Activated naive CD8-positive, alpha-beta T cell treated with anti-CD3 and anti-CD28 coated beads, Interleukin-2, amount 50 U/mL, for 24 hours (primary cell): ENCODE data around the gene SRPRB.

Experiments
- ATAC-seq: fragments of 150-1000 bp; cut with Tn5 transposase; one replicate; pipeline ENCODE4 v1.10.0; 2021
- DNase-seq: peaks from one replicate; pipeline ENCODE4 v3.0.0; 2021
- H3K27ac Mint-ChIP-seq: one replicate; pipeline ENCODE4 v1.8.0; 2021; ENCODE audit warnings: mild to moderate bottlenecking, mixed read lengths
- H3K27me3 Mint-ChIP-seq: one replicate; pipeline ENCODE4 v1.8.0; 2021; ENCODE audit warnings: mixed read lengths
- H3K36me3 Mint-ChIP-seq: one replicate; pipeline ENCODE4 v1.8.0; 2021; ENCODE audit warnings: low read depth, mixed read lengths
- H3K4me1 Mint-ChIP-seq: one replicate; pipeline ENCODE4 v1.8.0; 2021; ENCODE audit warnings: mixed read lengths
- H3K4me3 Mint-ChIP-seq: one replicate; pipeline ENCODE4 v1.8.0; 2021; ENCODE audit warnings: mild to moderate bottlenecking, moderate library complexity, mixed read lengths
- H3K9me3 Mint-ChIP-seq: one replicate; pipeline ENCODE4 v1.8.0; 2021; ENCODE audit warnings: mixed read lengths

SRPRB gene

DNA sequence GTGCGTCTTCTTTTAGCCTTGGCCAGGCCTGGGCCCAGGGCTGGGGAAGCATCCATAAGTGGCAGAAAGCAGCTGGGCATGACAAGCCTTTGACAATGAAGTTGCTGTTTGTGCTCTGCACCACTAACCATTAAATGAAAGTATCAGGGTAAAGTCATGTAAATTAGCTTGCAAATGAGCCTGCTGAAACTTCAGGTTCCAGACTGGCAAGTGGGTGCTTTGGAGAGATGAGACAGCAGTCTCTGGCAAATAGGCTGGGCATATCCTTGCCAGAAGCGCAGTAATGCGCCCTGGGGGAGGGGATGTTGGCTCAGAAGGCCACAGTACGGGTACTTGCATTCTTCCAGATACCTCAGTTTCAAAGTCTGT, 49.4 kb downstream of the SRPRB start:
- peaks cover 12% of the 10 kb centered on the region for H3K4me1 Mint-ChIP-seq
- no peaks in the 10 kb centered on the region for H3K36me3 Mint-ChIP-seq
- no peaks in the 10 kb centered on the region for H3K27me3 Mint-ChIP-seq
- no peak for ATAC-seq
- no peak overlapping the region for H3K27ac Mint-ChIP-seq
- no peaks in the 10 kb centered on the region for H3K9me3 Mint-ChIP-seq
- DNase-seq = no peak
- no peak overlapping the region for H3K4me3 Mint-ChIP-seq

DNA sequence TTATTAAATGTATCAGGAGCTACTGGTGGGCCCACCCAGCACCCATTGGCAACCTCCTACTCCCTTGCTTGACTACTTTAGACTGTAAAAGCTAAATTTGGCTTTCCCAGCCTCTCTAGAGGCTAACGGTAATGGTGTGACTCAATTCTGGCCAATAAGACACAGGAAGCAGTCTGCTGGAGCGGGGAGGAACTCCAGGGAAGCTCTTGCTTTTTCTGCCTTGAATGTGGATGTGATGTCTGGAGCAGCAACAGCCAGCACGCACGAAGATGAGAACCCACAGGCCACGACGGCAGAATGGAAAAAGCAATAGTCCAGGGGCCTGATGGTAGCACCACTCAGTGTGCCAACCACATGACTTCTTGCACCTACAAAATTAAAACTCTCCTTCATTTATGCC, 50.2 kb downstream of the SRPRB start:
- H3K4me1 Mint-ChIP-seq = peaks cover 12% of the 10 kb centered on the region
- no peaks in the 10 kb centered on the region for H3K27me3 Mint-ChIP-seq
- no peak for ATAC-seq
- H3K4me3 Mint-ChIP-seq = no peak overlapping the region
- no peak for DNase-seq
- H3K27ac Mint-ChIP-seq = no peak overlapping the region
- no peaks in the 10 kb centered on the region for H3K36me3 Mint-ChIP-seq
- no peaks in the 10 kb centered on the region for H3K9me3 Mint-ChIP-seq

DNA sequence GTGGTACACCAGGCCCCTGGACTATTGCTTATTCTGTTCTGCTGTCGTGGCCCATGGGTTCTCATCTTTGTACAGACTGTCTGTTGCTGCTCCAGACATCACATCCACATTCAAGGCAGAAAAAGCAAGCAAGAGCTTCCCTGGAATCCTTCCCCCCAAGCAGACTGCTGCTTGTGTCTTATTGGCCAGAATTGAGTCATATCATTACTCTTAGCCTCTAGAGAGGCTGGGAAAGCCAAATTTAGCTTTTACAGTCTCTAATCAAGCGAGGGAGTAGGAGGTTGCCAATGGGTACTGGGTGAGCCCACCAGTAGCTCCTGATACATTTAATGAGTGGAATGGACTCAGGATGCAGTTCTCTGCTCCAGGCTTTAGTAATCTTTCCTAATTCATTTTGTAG, 50.7 kb downstream of the SRPRB start:
- Mint-ChIP-seq H3K9me3 (no peaks in the 10 kb centered on the region), H3K4me1 (peaks cover 10% of the 10 kb centered on the region), H3K4me3 (no peak overlapping the region), H3K36me3 (no peaks in the 10 kb centered on the region), H3K27me3 (no peaks in the 10 kb centered on the region), H3K27ac (no peak overlapping the region)
- no peak for ATAC-seq
- no peak for DNase-seq

DNA sequence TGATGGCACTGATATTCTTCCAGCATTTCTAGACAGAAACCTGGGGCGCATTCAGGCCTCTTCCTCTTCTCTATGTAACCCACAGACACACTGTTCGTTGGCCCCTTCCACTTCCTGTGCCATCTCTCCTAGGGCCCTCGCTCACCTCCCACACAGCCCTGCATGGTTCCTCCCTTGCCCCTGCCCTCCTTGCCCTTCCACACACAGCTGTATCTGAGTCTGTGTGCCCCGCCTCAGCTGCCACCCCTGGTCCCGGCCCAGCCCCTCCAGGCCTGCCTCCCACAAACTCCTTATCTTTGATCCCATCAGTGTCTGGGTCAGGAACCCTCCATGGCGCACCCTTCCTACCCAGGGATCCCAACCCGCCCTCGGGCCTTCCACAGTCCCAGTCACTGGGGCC, 52.2 kb downstream of the SRPRB start:
- H3K27me3 Mint-ChIP-seq = no peaks in the 10 kb centered on the region
- no peaks in the 10 kb centered on the region for H3K36me3 Mint-ChIP-seq
- peak; percentile 59 for ATAC-seq
- no peak overlapping the region for H3K4me3 Mint-ChIP-seq
- H3K27ac Mint-ChIP-seq = peak overlapping the region; percentile 37
- H3K4me1 Mint-ChIP-seq = peaks cover 7% of the 10 kb centered on the region
- no peaks in the 10 kb centered on the region for H3K9me3 Mint-ChIP-seq
- DNase-seq = no peak

DNA sequence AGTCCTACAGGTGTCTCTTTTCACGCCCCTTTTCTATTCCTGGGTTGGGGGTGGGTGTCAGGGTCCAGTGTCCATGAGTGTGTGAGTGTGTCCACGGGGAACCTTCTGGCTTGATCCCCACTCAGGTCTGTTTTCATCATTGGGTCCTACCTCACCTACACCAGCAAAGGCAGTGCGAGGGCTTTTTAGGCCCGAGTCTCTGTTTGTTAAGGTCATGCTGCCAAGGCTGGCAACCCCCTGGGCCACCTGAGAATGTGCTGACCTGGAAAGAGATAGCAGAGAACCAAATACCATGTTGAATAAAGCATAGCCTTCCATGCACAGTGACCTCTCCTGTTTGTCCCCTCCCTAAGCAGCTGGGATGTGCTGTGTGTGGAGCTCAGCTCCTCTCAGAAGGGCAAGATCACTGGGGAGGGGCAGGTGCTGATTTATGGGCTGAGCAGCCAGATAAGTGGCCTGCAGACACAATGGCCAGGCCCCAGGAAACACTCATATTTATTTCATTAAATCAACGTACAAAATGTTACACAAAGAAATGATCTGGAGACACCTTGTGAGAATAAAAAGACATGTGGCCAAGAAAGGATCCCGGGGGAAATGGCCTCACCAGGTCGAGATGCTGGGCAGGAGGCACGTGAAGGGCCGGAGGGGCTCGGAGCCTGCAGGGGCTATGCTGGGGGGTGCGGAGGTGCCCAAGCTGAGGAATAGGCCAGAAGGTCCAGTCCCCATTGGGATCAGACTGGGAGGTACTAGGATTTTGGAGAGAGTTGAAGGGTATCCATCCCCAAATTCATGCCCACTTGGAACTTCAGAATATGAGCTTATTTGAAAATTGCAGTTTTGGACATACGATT, 54.0 kb downstream of the SRPRB start:
- no peak overlapping the region for H3K27ac Mint-ChIP-seq
- no peak for DNase-seq
- H3K4me3 Mint-ChIP-seq = no peak overlapping the region
- no peaks in the 10 kb centered on the region for H3K36me3 Mint-ChIP-seq
- H3K27me3 Mint-ChIP-seq = no peaks in the 10 kb centered on the region
- no peaks in the 10 kb centered on the region for H3K9me3 Mint-ChIP-seq
- H3K4me1 Mint-ChIP-seq = peaks cover 7% of the 10 kb centered on the region
- ATAC-seq = no peak

DNA sequence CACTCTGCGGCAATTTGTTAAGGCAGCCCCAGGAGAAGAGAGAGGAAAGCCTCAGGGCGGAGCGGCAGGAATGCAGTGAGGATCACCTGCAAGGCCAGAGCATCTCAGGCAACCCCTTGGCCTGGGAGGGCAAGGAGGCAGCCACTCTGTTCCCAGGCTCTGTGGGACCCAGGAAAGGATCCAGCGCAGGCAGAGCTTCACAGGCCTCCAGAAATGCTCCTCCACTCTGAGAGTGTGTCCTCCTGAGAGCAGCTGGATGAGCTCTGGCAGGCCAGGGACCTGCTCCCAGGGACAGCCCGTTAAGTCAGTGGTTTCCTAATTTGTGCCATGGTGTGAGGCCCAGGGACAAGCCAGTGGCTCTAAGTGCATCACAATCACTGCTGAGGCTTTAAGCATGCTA, 54.9 kb downstream of the SRPRB start:
- no peak overlapping the region for H3K27ac Mint-ChIP-seq
- H3K36me3 Mint-ChIP-seq = no peaks in the 10 kb centered on the region
- H3K27me3 Mint-ChIP-seq = no peaks in the 10 kb centered on the region
- H3K4me1 Mint-ChIP-seq = peaks cover 7% of the 10 kb centered on the region
- H3K4me3 Mint-ChIP-seq = no peak overlapping the region
- no peaks in the 10 kb centered on the region for H3K9me3 Mint-ChIP-seq
- ATAC-seq (no peak), DNase-seq (no peak)

DNA sequence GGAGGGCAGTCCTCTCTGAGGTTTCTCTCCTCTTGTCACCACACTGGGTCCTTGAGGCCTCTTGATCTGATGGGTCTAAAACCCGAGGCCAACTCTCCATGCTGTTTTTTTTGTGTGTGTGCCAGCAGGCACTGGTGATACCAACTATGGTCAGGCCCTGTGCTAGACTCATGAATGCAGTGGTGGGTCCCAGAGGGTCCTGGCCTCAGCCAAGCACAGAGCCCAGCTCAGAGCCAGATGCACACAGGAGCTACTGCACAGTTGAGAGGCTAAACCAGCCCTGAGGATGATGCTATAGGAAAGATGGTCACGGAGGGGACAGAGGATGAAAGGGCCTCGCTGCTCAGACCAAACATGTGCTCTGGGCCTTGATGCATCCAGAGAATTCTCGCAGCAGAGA, 56.5 kb downstream of the SRPRB start:
- H3K4me1 Mint-ChIP-seq = peaks cover 7% of the 10 kb centered on the region
- no peak for DNase-seq
- no peak overlapping the region for H3K4me3 Mint-ChIP-seq
- no peaks in the 10 kb centered on the region for H3K36me3 Mint-ChIP-seq
- H3K27me3 Mint-ChIP-seq = no peaks in the 10 kb centered on the region
- no peaks in the 10 kb centered on the region for H3K9me3 Mint-ChIP-seq
- no peak for ATAC-seq
- H3K27ac Mint-ChIP-seq = no peak overlapping the region

DNA sequence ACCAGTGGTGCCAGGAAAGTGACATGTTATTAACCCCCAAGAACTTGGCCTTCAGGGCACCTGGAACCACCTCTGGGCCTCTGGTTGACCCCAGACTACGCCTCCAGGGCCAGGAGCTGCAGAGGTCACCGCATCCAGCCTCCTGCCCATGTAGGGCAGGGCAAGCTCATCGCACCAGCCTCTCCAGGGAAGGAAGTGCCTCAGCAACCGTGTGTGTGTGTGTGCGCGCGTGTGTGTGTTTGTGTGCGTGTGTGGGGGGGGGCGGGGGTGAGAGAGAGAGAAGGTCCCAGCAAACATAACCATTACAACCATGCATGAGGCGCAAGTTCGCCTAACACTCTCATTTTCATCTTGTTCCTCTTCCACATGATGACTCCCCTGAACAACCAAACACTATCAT, 58.3 kb downstream of the SRPRB start:
- ATAC-seq = no peak
- H3K27ac Mint-ChIP-seq = no peak overlapping the region

DNA sequence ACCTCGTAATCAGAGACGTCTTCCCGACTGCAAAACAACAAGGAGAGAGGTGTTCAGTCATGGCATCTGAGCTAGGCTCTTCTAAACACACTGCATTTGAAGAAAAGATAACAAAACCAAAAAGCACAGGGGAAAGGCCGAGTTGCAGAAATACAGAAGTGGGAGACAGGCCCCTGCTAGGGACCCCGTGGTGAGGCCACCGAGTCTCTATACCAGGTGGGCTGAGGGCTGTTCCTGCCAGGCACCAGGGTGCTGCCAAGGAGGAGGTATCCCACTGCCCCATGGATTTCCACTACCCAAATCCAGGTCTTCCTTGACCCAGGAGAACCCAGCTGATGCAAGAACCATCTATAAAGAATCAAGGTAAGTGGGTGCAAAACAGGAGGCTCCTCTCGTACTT, 59.0 kb downstream of the SRPRB start:
- no peaks in the 10 kb centered on the region for H3K36me3 Mint-ChIP-seq
- H3K4me1 Mint-ChIP-seq = no peaks in the 10 kb centered on the region
- peaks cover 2% of the 10 kb centered on the region for H3K27me3 Mint-ChIP-seq
- H3K9me3 Mint-ChIP-seq = no peaks in the 10 kb centered on the region
- no peak for ATAC-seq
- DNase-seq = no peak
- H3K4me3 Mint-ChIP-seq = no peak overlapping the region
- H3K27ac Mint-ChIP-seq = no peak overlapping the region

More for the DNA sequence above, 58.3 kb downstream of the SRPRB start:
- no peaks in the 10 kb centered on the region for H3K36me3 Mint-ChIP-seq
- no peak for DNase-seq
- H3K4me3 Mint-ChIP-seq = no peak overlapping the region
- no peaks in the 10 kb centered on the region for H3K4me1 Mint-ChIP-seq
- H3K9me3 Mint-ChIP-seq = no peaks in the 10 kb centered on the region
- peaks cover 2% of the 10 kb centered on the region for H3K27me3 Mint-ChIP-seq

DNA sequence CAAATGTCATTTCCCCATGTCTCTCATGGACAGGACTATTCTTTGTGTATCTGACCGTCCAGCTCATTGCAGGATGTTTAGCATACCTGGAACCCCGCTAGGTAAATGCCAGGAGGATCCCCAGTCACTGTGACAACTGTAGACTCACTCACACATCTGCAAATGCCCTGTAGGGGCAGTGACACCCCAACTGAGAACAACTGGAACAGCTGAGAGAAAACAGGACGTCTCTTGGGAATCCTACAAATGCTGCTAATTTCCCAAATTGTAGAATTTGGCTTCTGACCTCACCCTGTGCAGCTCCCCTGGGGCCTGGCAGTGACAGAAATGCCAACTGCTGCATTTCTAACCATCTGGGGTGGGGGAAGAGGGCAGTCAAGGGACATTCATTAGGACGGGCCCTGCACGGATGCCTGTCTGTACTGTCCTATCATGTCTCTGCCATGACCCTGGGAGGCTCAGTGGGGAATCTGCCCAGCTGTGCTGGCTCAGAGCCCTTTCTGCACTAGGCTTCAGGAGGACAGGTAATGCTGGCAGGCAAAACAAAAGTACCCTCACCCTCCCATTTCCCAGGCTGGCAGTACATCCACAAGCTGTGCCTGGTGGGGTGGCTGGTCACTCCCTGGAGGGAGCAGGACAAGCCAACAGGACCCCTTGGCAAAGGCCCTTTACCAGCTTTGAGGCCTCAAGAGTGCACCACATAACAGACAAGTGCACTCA, 59.7 kb downstream of the SRPRB start:
- no peak for ATAC-seq
- DNase-seq = no peak
- Mint-ChIP-seq H3K36me3 (no peaks in the 10 kb centered on the region), H3K27me3 (peaks cover 2% of the 10 kb centered on the region), H3K9me3 (no peaks in the 10 kb centered on the region), H3K4me1 (no peaks in the 10 kb centered on the region), H3K4me3 (no peak overlapping the region), H3K27ac (no peak overlapping the region)

DNA sequence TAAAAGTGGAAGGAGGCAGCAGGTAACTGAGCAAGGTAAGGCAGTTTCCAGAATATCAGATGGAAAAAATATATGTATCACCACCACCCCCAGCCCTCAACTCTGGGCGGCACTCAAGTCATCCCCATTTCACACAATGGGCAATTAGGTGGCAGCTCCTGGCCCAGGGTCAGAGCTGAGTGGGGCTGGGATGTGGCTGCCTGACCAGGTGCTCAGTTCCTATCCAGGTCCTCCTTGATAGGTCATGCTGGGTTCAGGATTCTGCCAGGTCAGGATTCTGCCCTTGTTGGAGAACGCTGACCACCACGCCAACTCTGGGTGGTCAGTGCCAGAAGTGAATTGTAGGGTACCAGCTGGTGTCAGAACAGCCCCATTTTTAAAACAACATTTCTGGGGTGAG, 60.5 kb downstream of the SRPRB start:
- H3K4me1 Mint-ChIP-seq = no peaks in the 10 kb centered on the region

DNA sequence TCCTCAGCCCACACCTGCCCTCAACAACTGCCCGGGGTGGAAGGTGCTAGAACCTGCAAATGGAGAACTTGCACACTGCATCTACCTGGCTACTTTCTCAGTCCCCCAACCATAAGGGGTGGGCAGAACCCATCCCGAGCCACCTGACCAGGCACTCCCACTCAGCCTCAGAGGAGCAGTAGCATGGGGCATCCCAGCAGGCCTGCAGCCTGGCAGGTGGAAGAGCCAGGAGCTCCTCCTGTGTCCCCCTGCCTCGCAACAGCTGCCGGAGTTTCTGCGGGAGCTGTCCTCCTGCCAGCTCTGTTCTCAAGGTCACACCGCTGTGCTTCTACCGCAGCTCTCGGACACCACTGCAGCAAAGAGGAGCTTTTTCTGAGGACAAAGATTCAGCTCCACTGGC, 62.6 kb downstream of the SRPRB start:
- Mint-ChIP-seq H3K4me3 (no peak overlapping the region), H3K9me3 (no peaks in the 10 kb centered on the region), H3K4me1 (no peaks in the 10 kb centered on the region), H3K27me3 (peaks cover 2% of the 10 kb centered on the region), H3K27ac (no peak overlapping the region), H3K36me3 (no peaks in the 10 kb centered on the region)
- no peak for DNase-seq
- ATAC-seq = no peak

More for the DNA sequence above, 60.5 kb downstream of the SRPRB start:
- Mint-ChIP-seq H3K9me3 (no peaks in the 10 kb centered on the region), H3K36me3 (no peaks in the 10 kb centered on the region), H3K27ac (no peak overlapping the region), H3K4me3 (no peak overlapping the region), H3K27me3 (peaks cover 2% of the 10 kb centered on the region)
- DNase-seq (no peak), ATAC-seq (no peak)

DNA sequence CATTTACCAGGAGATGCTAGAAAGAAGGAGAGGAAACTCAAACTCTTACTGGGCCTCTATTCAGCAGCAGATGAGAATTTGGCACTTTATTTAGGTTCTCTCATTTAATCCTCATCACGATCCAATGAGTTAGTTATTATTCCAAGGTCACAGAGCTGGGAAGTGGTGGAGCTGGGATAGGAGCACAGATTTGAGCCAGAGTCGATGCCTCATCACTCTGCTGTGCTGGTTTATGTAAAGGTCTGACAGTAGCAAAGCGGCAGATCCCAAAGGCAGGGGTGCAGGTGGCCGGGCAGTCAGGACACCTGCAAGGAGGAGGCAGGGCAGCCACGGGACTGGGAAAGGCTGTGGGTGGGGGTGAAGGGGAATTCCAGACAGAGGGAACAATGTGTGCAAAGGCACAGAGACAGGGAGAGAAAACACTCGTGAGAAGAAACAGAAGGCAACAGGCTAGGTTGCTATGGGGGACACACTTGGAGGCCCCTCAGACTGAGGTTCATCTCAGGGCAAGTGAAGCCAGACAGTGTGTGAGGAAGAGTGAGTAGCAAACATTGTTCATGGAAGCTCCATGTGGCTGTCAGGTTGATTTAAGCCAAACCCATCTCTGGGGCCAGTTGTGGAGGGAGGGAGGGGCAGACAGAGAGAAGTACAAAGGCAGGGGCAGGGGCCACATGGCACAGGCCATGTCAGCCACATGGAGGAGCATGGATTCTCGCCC, 63.3 kb downstream of the SRPRB start:
- no peak for ATAC-seq
- H3K4me1 Mint-ChIP-seq = no peaks in the 10 kb centered on the region
- no peak overlapping the region for H3K27ac Mint-ChIP-seq
- H3K27me3 Mint-ChIP-seq = peaks cover 2% of the 10 kb centered on the region
- DNase-seq = no peak
- no peak overlapping the region for H3K4me3 Mint-ChIP-seq
- no peaks in the 10 kb centered on the region for H3K36me3 Mint-ChIP-seq
- H3K9me3 Mint-ChIP-seq = no peaks in the 10 kb centered on the region

DNA sequence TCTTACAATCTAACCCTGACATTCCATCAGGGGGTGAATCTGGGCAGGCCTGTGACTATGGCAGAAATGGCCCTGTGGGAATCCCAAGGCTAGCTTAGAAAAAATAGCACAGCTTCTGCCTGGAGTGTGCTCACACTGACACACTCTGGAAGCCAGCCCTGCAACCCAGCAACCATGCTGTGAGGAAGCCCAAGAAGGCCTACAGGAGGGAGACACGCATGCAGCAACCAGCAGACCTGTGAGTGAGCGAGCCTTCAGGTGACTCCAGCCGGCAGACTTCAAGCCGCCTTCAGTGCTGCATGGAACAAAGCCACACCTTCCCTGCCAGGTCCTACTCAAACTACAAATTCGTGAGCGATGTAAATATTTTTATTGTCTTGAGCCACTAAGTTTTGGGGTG, 64.0 kb downstream of the SRPRB start:
- no peaks in the 10 kb centered on the region for H3K9me3 Mint-ChIP-seq
- no peaks in the 10 kb centered on the region for H3K36me3 Mint-ChIP-seq
- H3K4me3 Mint-ChIP-seq = no peak overlapping the region
- H3K27ac Mint-ChIP-seq = no peak overlapping the region
- peaks cover 2% of the 10 kb centered on the region for H3K27me3 Mint-ChIP-seq
- H3K4me1 Mint-ChIP-seq = no peaks in the 10 kb centered on the region
- ATAC-seq (no peak), DNase-seq (no peak)

DNA sequence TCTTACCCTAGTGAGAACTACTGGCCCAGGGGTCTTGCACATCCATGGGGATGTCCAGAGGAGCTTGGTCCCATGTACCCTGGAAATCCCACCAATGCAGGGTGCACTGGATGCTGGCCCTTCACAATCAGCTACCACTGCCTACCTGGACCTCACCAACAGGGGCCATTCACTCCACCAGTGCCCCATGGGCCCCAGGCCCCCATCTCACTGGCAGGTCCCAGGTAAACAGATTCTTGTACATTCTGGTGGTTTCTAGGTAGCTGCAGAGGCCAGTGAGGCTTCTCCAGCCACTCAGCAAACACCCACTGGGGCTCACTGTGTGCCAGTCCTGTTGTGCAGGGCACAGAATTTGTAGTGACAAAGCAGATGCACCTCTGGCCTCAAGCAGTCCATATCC, 65.2 kb downstream of the SRPRB start:
- H3K36me3 Mint-ChIP-seq = no peaks in the 10 kb centered on the region
- no peak for ATAC-seq
- no peak overlapping the region for H3K27ac Mint-ChIP-seq
- DNase-seq = no peak
- no peak overlapping the region for H3K4me3 Mint-ChIP-seq
- H3K4me1 Mint-ChIP-seq = no peaks in the 10 kb centered on the region
- H3K27me3 Mint-ChIP-seq = peaks cover 2% of the 10 kb centered on the region
- H3K9me3 Mint-ChIP-seq = no peaks in the 10 kb centered on the region
